Right lobe of liver (tissue), 4 donors: Measurements from ENCODE around the gene ABHD2.
A peak's percentile ranks its signal among the peaks of the same experiment; 100 is the strongest.

Experiments used
- CTCF ChIP-seq, 4 donors: fragments of 200-600 bp in 3 of 4; fragments of 450-650 bp in 1 of 4; IDR thresholded peaks; one replicate each; pipeline versions ENCODE4 v1.5.1 to v1.8.0; 2016 to 2022; ENCODE audit warnings: antibody characterized with exemption in 4 of 4, mild to moderate bottlenecking in 2 of 4
- POLR2A ChIP-seq: fragments of 450-650 bp; IDR thresholded peaks from one replicate; pipeline ENCODE4 v1.6.1; 2017; ENCODE audit warnings: antibody characterized with exemption, mild to moderate bottlenecking
- donor health status: DM: no; HTN: no; CAD: no.
- donor health status: DM: no; HTN: no; CAD: no.
- donor health status: DM: no; HTN: yes; CAD: no.

- TF ChIP-seq CTCF (IDR thresholded peaks at IDR 0.05): no peak
- TF ChIP-seq POLR2A: peak; percentile 76
Measured at GRCh38 chr15:89128320-89129122, 40.3 kb downstream of the ABHD2 start.
